GM21423 (cell line): ENCODE data around the gene JAM2.
"Not testable (repeated sequence)": the region's sequence is repeated elsewhere in the genome, so short reads cannot be mapped to it uniquely, and the experiment has no call there.

Source experiments
- ATAC-seq: cut with Tn5 transposase; IDR thresholded peaks from one replicate; pipeline ENCODE4 v1.9.1; 2021; ENCODE audit warnings: mild to moderate bottlenecking, moderate library complexity; ENCODE audit not compliant: unreplicated experiment

JAM2 gene

GRCh38 chr21:25714066-25714465, 75.0 kb downstream of the JAM2 start:
- ATAC-seq = not testable (repeated sequence)

- no peak for ATAC-seq
These were observed 78.6 kb downstream of the JAM2 start for GRCh38 chr21:25717491-25718147.

- no peak for ATAC-seq
These were observed 82.9 kb downstream of the JAM2 start for GRCh38 chr21:25721987-25722386.

GRCh38 chr21:25722631-25723030, 83.6 kb downstream of the JAM2 start:
- no peak for ATAC-seq

GRCh38 chr21:25732091-25732760, 93.2 kb downstream of the JAM2 start:
- no peak for ATAC-seq

GRCh38 chr21:25733859-25734653, 95.0 kb downstream of the JAM2 start:
- ATAC-seq = peak; percentile 3

- ATAC-seq = peak; percentile 1
These were observed 95.5 kb downstream of the JAM2 start for GRCh38 chr21:25734654-25734903.

- ATAC-seq = peak; percentile 87
These were observed 96.0 kb downstream of the JAM2 start, which contains the start of the genes ATP5PF and GABPA for GRCh38 chr21:25734904-25735645. ATP5PF (minus strand) TSS chr21:25734904; CDS start chr21:25729794, 5,110 bp downstream. GABPA (plus strand) TSS chr21:25734972; CDS start chr21:25741599, 6,627 bp downstream.

GRCh38 chr21:25735646-25736597, 96.9 kb downstream of the JAM2 start:
- ATAC-seq = peak; percentile 8

- ATAC-seq = no peak
These were observed 98.4 kb downstream of the JAM2 start for GRCh38 chr21:25737421-25737820.

GRCh38 chr21:25742900-25743299, 103.8 kb downstream of the JAM2 start:
- ATAC-seq = no peak

GRCh38 chr21:25744854-25745253, 105.8 kb downstream of the JAM2 start:
- no peak for ATAC-seq

- ATAC-seq = no peak
These were observed 111.0 kb downstream of the JAM2 start for GRCh38 chr21:25750085-25750484.

- no peak for ATAC-seq
These were observed 113.4 kb downstream of the JAM2 start for GRCh38 chr21:25752416-25752815.

GRCh38 chr21:25756190-25756932, 117.3 kb downstream of the JAM2 start:
- ATAC-seq = no peak

GRCh38 chr21:25757531-25757930, 118.5 kb downstream of the JAM2 start:
- ATAC-seq = no peak

GRCh38 chr21:25759573-25759972, 120.5 kb downstream of the JAM2 start:
- no peak for ATAC-seq

- no peak for ATAC-seq
These were observed 121.0 kb downstream of the JAM2 start for GRCh38 chr21:25760061-25760460.

GRCh38 chr21:25760677-25761076, 121.6 kb downstream of the JAM2 start:
- no peak for ATAC-seq
